Central memory CD8-positive, alpha-beta T cell (primary cell): Measurements from ENCODE around the gene KIAA1958.
"Not testable (repeated sequence)": the region's sequence is repeated elsewhere in the genome, so short reads cannot be mapped to it uniquely, and the experiment has no call there.

Experiments used
- ATAC-seq: fragments of 150-1000 bp; cut with Tn5 transposase; replicated peaks from 2 replicates; pipeline ENCODE4 v1.10.0; 2022; ENCODE audit warnings: mild to moderate bottlenecking, moderate FRiP score, moderate number of reproducible peaks; ENCODE audit not compliant: poor library complexity, severe bottlenecking; ENCODE audit errors: extremely low read depth
- DNase-seq, 2 donors: peaks; one replicate each; pipeline ENCODE4 v3.0.0; 2021; ENCODE audit warnings: low spot score in 2 of 2
- H3K27ac Mint-ChIP-seq: one replicate; pipeline ENCODE4 v1.8.0; 2022; ENCODE audit warnings: low read depth, mild to moderate bottlenecking, moderate library complexity, mixed read lengths
- H3K27me3 Mint-ChIP-seq: one replicate; pipeline ENCODE4 v1.8.0; 2022; ENCODE audit warnings: mixed read lengths
- H3K36me3 Mint-ChIP-seq: one replicate; pipeline ENCODE4 v1.8.0; 2022; ENCODE audit warnings: mild to moderate bottlenecking, moderate library complexity, mixed read lengths; ENCODE audit not compliant: insufficient read depth
- H3K4me1 Mint-ChIP-seq: one replicate; pipeline ENCODE4 v1.8.0; 2022; ENCODE audit warnings: mixed read lengths
- H3K4me3 Mint-ChIP-seq: one replicate; pipeline ENCODE4 v1.8.0; 2022; ENCODE audit warnings: mild to moderate bottlenecking, moderate library complexity, mixed read lengths
- H3K9me3 Mint-ChIP-seq: one replicate; pipeline ENCODE4 v1.8.0; 2022; ENCODE audit warnings: mixed read lengths

Gene KIAA1958

GRCh38 chr9:112647596-112647995, 161.0 kb downstream of the KIAA1958 start:
- Mint-ChIP-seq H3K36me3 (peaks cover 2% of the 10 kb centered on the region), H3K27me3 (peaks cover 14% of the 10 kb centered on the region), H3K27ac (no peak overlapping the region), H3K4me1 (no peaks in the 10 kb centered on the region), H3K4me3 (no peak overlapping the region), H3K9me3 (peaks cover 23% of the 10 kb centered on the region)
- DNase-seq (no peak), ATAC-seq (no peak)

- H3K4me1 Mint-ChIP-seq = no peaks in the 10 kb centered on the region
- H3K9me3 Mint-ChIP-seq = peaks cover 23% of the 10 kb centered on the region
- no peak for ATAC-seq
- H3K27ac Mint-ChIP-seq = no peak overlapping the region
- peaks cover 2% of the 10 kb centered on the region for H3K36me3 Mint-ChIP-seq
- peaks cover 4% of the 10 kb centered on the region for H3K27me3 Mint-ChIP-seq
- no peak for DNase-seq
- no peak overlapping the region for H3K4me3 Mint-ChIP-seq
Measured at GRCh38 chr9:112648624-112649023, 162.0 kb downstream of the KIAA1958 start.

GRCh38 chr9:112654282-112654681, 167.7 kb downstream of the KIAA1958 start:
- DNase-seq (no peak), ATAC-seq (no peak)
- H3K27me3 Mint-ChIP-seq = no peaks in the 10 kb centered on the region
- no peak overlapping the region for H3K27ac Mint-ChIP-seq
- H3K4me1 Mint-ChIP-seq = no peaks in the 10 kb centered on the region
- no peak overlapping the region for H3K4me3 Mint-ChIP-seq
- peaks cover 4% of the 10 kb centered on the region for H3K9me3 Mint-ChIP-seq
- no peaks in the 10 kb centered on the region for H3K36me3 Mint-ChIP-seq

- no peaks in the 10 kb centered on the region for H3K9me3 Mint-ChIP-seq
- no peak for DNase-seq
- no peak overlapping the region for H3K4me3 Mint-ChIP-seq
- ATAC-seq = no peak
- H3K36me3 Mint-ChIP-seq = no peaks in the 10 kb centered on the region
- no peaks in the 10 kb centered on the region for H3K4me1 Mint-ChIP-seq
- H3K27ac Mint-ChIP-seq = no peak overlapping the region
- no peaks in the 10 kb centered on the region for H3K27me3 Mint-ChIP-seq
Measured at GRCh38 chr9:112655668-112656067, 169.0 kb downstream of the KIAA1958 start.

GRCh38 chr9:112659906-112660305, 173.3 kb downstream of the KIAA1958 start:
- no peaks in the 10 kb centered on the region for H3K4me1 Mint-ChIP-seq
- no peaks in the 10 kb centered on the region for H3K36me3 Mint-ChIP-seq
- no peaks in the 10 kb centered on the region for H3K27me3 Mint-ChIP-seq
- no peak overlapping the region for H3K27ac Mint-ChIP-seq
- no peak for ATAC-seq
- no peak overlapping the region for H3K4me3 Mint-ChIP-seq
- DNase-seq = no peak
- H3K9me3 Mint-ChIP-seq = no peaks in the 10 kb centered on the region

GRCh38 chr9:112663681-112664080, 177.1 kb downstream of the KIAA1958 start:
- no peaks in the 10 kb centered on the region for H3K9me3 Mint-ChIP-seq
- H3K27ac Mint-ChIP-seq = no peak overlapping the region
- DNase-seq (no peak), ATAC-seq (no peak)
- no peaks in the 10 kb centered on the region for H3K27me3 Mint-ChIP-seq
- H3K4me1 Mint-ChIP-seq = no peaks in the 10 kb centered on the region
- H3K4me3 Mint-ChIP-seq = no peak overlapping the region
- H3K36me3 Mint-ChIP-seq = no peaks in the 10 kb centered on the region

- Mint-ChIP-seq H3K27ac (no peak overlapping the region), H3K4me1 (no peaks in the 10 kb centered on the region), H3K36me3 (no peaks in the 10 kb centered on the region), H3K27me3 (no peaks in the 10 kb centered on the region), H3K4me3 (no peak overlapping the region), H3K9me3 (no peaks in the 10 kb centered on the region)
- DNase-seq = no peak
- ATAC-seq = no peak
Measured at GRCh38 chr9:112664531-112664930, 177.9 kb downstream of the KIAA1958 start.

- Mint-ChIP-seq H3K4me3 (no peak overlapping the region), H3K4me1 (no peaks in the 10 kb centered on the region), H3K27me3 (no peaks in the 10 kb centered on the region), H3K36me3 (no peaks in the 10 kb centered on the region), H3K27ac (no peak overlapping the region), H3K9me3 (no peaks in the 10 kb centered on the region)
- DNase-seq (no peak), ATAC-seq (no peak)
Measured at GRCh38 chr9:112665347-112665746, 178.7 kb downstream of the KIAA1958 start.

- no peak for DNase-seq
- Mint-ChIP-seq H3K36me3 (no peaks in the 10 kb centered on the region), H3K9me3 (no peaks in the 10 kb centered on the region), H3K4me1 (no peaks in the 10 kb centered on the region), H3K4me3 (no peak overlapping the region), H3K27me3 (no peaks in the 10 kb centered on the region), H3K27ac (no peak overlapping the region)
- no peak for ATAC-seq
Measured at GRCh38 chr9:112669326-112669725, 182.7 kb downstream of the KIAA1958 start.

GRCh38 chr9:112670991-112671625, 184.5 kb downstream of the KIAA1958 start:
- no peaks in the 10 kb centered on the region for H3K4me1 Mint-ChIP-seq
- H3K27me3 Mint-ChIP-seq = no peaks in the 10 kb centered on the region
- DNase-seq (no peak), ATAC-seq (no peak)
- H3K9me3 Mint-ChIP-seq = no peaks in the 10 kb centered on the region
- no peaks in the 10 kb centered on the region for H3K36me3 Mint-ChIP-seq
- H3K4me3 Mint-ChIP-seq = no peak overlapping the region
- H3K27ac Mint-ChIP-seq = no peak overlapping the region

GRCh38 chr9:112673221-112673620, 186.6 kb downstream of the KIAA1958 start:
- not testable (repeated sequence) for H3K4me1 Mint-ChIP-seq, H3K27me3 Mint-ChIP-seq, H3K4me3 Mint-ChIP-seq, DNase-seq, H3K27ac Mint-ChIP-seq, ATAC-seq, H3K36me3 Mint-ChIP-seq
- H3K9me3 Mint-ChIP-seq = peaks cover 11% of the 10 kb centered on the region

- no peak for DNase-seq
- Mint-ChIP-seq H3K27me3 (no peaks in the 10 kb centered on the region), H3K27ac (no peak overlapping the region), H3K4me3 (no peak overlapping the region), H3K4me1 (no peaks in the 10 kb centered on the region), H3K36me3 (no peaks in the 10 kb centered on the region), H3K9me3 (peaks cover 11% of the 10 kb centered on the region)
- ATAC-seq = no peak
Measured at GRCh38 chr9:112677040-112677439, 190.4 kb downstream of the KIAA1958 start.

GRCh38 chr9:112680731-112681402, 194.2 kb downstream of the KIAA1958 start:
- no peak overlapping the region for H3K27ac Mint-ChIP-seq

More at GRCh38 chr9:112680731-112681402, 194.2 kb downstream of the KIAA1958 start:
- ATAC-seq = no peak
- Mint-ChIP-seq H3K9me3 (peaks cover 11% of the 10 kb centered on the region), H3K4me3 (no peak overlapping the region), H3K36me3 (no peaks in the 10 kb centered on the region), H3K4me1 (no peaks in the 10 kb centered on the region), H3K27me3 (no peaks in the 10 kb centered on the region)
- DNase-seq = no peak
